ENCODE data around the gene SMARCC1.
"Not testable (repeated sequence)": the region's sequence is repeated elsewhere in the genome, so short reads cannot be mapped to it uniquely, and the experiment has no call there.

Gene SMARCC1

DNA sequence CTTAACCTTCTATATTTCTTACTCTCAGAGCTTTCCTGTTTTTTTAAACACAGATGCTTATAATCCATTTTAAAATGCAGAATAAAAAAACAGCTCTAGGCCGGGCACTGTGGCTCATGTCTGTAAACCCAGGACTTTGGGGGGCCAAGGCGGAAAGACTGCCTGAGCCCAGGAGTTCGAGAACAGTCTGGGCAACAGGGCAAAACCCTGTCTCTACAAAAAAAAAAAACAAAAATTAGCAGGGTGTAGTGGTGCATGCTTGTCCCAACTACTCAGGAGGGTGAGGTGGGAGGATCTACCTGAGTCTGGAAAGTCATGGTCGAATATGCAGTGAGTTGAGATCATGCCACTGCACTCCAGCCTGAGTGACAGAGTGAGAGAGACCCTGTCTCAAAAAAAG, 15.5 kb downstream of the SMARCC1 start:
- no peak for DNase-seq

GRCh38 chr3:47762233-47762632, 19.5 kb downstream of the SMARCC1 start:
- DNase-seq, result no peak

- DNase-seq, result no peak
These were observed 20.6 kb downstream of the SMARCC1 start for GRCh38 chr3:47761046-47761445.

GRCh38 chr3:47760207-47760606, 21.5 kb downstream of the SMARCC1 start:
- not testable (repeated sequence) for DNase-seq

GRCh38 chr3:47758261-47759025, 23.2 kb downstream of the SMARCC1 start:
- DNase-seq, result no peak

GRCh38 chr3:47752716-47753115, 29.0 kb downstream of the SMARCC1 start:
- DNase-seq, result no peak

GRCh38 chr3:47750811-47751354, 30.8 kb downstream of the SMARCC1 start:
- not testable (repeated sequence) for DNase-seq

- DNase-seq, result no peak
These were observed 34.1 kb downstream of the SMARCC1 start for GRCh38 chr3:47747558-47747957.

- DNase-seq, result no peak
These were observed 35.4 kb downstream of the SMARCC1 start for GRCh38 chr3:47746264-47746663.

GRCh38 chr3:47743855-47744254, 37.8 kb downstream of the SMARCC1 start:
- no peak for DNase-seq

GRCh38 chr3:47743352-47743751, 38.3 kb downstream of the SMARCC1 start:
- not testable (repeated sequence) for DNase-seq

GRCh38 chr3:47741925-47742324, 39.8 kb downstream of the SMARCC1 start:
- DNase-seq, result no peak

DNA sequence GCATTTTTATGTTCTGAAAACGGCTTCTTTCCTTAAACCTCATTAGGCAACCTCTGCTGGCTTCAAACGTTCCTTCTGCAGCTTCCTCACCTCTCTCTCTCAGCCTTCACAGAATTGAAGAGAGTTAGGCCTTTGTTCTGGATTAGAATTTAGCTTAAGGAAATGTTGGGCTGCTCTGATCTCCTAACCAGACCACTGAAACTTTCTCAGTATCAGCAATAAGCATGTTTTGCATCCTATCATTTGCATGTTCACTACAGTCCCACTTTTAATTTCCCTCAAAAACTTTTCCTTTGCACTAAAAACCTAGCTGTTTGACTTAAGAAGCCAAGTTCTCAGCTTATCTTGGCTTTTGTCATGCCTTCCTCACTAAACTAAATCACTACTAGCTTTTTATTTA, 49.5 kb downstream of the SMARCC1 start:
- DNase-seq, result no peak

GRCh38 chr3:47731061-47731460, 50.6 kb downstream of the SMARCC1 start:
- DNase-seq, result no peak

DNA sequence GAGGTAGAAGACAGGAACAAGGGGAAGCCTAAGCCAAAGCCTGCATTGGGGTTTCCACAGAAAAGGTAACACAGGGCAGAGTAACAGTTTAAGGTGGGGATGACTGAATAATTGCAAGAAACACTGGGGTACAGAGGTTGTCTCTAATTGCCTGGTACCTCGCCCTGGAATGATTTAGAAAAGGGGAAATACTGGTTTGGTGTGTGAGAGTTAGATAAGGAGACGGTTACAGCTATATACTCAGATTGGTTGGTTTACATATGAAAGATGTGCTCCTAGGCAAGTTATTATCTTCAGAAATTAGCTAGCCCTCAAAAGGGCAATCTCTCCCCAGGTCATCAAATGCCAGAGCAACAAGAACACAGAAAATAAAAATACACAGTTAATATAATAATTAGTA, 58.8 kb downstream of the SMARCC1 start:
- no peak for DNase-seq

- not testable (repeated sequence) for DNase-seq
These were observed 64.2 kb downstream of the SMARCC1 start for GRCh38 chr3:47717448-47717847.

DNA sequence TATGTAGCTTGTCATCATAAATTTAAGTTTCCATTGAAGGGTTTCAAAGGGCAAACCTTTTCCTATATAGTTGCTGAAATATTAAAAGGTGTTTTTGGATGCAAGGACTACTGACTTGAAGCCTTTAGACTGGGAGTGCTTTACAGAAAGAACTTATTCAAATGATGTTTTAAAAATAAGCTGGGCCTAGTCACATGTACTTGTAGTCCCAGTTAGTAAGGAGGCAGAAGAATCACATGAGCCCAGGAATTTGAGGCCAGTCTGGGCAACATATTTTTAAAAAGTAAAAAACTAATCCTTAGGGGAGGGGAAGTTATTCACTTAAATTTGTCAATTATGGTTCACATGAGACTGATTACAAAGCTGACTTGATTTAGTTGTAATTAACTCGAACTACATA, 65.0 kb downstream of the SMARCC1 start:
- no peak for DNase-seq

DNA sequence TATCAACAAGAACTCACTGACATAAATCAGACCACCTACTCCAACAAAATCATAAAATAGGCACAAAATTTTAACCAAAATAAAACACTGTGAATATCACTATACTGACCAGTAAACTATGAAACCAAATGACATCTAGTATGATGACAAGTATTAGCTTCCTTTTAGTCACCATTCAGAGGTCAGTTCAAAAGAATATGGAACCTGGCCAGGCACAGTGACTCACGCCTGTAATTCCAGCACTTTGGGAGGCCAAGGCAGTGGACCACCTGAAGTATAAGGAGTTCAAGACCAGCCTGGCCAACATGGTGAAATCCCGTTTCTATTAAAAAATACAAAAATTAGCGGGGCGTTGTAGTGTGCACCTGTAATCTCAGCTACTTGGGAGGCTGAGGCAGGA, 65.8 kb downstream of the SMARCC1 start:
- DNase-seq, result no peak

GRCh38 chr3:47714606-47715005, 67.1 kb downstream of the SMARCC1 start:
- no peak for DNase-seq

DNA sequence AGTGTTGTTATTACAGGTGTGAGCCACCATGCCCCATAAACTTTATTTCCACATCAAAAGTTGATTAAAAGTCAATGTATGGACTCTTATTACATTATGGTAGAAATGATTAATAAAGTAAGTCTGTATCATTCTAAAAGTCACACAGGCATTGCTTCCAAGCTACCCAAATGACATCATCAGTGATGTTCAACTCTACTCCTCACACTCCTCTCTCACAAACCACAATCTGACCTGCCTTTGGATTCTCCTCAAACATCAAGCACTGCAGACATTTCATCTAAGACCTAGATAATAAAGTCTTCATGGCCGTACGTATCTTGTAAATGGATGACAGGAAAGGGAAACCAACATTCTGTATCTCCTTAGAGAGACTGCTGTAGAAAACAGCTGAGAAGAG, 68.0 kb downstream of the SMARCC1 start:
- no peak for DNase-seq

DNA sequence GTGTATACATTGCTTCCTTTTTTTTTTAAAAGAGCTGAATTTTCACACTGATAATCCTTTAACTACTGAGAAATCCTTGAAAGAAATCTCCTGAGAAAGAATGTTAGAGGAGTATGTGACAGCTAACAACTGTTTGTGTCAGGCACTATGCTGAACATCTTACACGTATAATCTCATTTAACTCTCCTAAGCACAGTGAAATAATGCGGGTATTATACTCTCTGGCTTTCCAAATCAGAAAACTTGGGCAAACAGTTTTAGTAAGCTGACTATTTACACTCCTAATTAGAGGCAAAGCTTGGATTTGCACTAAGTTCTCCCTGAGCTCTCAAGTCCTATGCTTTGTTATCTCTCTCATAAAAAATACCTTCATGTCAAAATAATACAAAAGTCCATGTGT, 69.3 kb downstream of the SMARCC1 start:
- no peak for DNase-seq

DNA sequence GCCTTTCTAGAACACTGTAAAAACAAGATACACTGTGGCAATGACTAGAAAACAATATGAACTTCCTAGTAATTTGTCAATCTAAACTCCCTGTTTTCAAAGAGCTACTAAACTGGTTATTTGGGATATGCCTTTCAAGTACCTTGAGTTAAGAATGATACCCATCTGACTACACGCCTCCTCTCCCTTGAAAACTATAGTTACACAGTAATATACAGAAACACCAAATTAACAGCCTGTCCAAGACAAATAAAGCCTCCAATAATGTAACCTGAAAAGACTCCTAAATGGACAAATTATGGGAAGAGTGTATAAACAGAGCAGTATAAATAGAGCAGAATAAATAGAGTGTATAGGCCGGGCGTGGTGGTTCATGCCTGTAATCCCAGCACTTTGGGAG, 70.1 kb downstream of the SMARCC1 start:
- no peak for DNase-seq

DNA sequence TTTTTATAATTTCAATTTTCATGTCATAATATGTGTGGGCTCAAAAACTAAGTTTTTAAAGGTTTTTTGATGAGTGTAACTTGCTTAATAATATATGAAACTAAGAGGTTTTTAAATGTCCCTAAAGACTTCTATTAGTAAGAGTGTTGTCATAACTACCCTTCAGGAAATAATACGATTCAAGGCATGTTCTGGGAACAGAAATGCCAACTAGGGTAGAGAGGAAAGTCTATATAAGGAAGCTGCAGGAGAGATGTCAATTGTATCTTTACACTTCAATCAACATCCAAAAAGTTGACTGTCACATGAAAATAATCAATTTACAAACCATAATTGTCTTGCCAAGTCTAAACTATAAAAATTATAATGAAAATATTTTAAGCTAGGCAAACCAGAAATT, 76.3 kb downstream of the SMARCC1 start:
- DNase-seq, result no peak

DNA sequence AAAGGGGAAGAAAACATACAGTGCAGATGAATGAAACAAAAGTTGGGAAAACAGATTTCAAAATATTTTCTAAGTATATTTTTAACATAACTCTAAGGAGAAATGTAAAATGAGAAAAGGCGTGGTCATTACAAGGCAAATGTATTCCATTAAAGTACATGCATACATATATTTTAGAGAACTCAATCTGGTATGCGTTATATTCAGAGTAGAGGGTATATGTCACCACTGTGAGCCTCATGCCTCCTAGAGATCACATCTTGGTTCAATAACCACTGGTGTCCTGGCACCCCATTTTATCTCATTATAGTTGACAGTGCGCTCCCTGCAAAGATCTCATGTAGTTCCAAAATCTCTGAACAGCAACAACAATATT, 77.5 kb downstream of the SMARCC1 start:
- no peak for DNase-seq

DNA sequence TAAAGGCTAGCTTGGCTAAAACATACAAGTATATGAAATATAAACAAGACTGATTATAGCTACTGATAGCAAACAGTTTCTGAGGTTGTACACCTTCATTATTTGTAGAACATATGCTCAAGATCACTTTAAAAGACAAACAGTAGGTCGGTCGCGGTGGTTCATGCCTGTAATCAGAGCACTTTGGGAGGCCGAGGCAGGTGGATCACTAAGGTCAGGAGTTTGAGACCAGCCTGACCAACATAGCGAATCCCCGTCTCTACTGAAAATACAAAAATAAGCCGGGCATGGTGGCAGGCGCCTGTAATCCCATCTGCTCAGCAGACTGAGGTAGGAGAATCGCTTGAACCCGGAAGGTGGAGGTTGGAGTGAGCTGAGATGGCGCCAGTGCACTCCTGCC, 80.3 kb downstream of the SMARCC1 start:
- no peak for DNase-seq
